ENCODE results near the gene PREB.

Gene PREB

GRCh38 chr2:27160191-27160590, 25.8 kb upstream of the PREB start:
- TF ChIP-seq, protein P1, sequence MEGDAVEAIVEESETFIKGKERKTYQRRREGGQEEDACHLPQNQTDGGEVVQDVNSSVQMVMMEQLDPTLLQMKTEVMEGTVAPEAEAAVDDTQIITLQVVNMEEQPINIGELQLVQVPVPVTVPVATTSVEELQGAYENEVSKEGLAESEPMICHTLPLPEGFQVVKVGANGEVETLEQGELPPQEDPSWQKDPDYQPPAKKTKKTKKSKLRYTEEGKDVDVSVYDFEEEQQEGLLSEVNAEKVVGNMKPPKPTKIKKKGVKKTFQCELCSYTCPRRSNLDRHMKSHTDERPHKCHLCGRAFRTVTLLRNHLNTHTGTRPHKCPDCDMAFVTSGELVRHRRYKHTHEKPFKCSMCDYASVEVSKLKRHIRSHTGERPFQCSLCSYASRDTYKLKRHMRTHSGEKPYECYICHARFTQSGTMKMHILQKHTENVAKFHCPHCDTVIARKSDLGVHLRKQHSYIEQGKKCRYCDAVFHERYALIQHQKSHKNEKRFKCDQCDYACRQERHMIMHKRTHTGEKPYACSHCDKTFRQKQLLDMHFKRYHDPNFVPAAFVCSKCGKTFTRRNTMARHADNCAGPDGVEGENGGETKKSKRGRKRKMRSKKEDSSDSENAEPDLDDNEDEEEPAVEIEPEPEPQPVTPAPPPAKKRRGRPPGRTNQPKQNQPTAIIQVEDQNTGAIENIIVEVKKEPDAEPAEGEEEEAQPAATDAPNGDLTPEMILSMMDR (IDR thresholded peaks at IDR 0.05; ENCODE audit: low read length, missing control alignments): no peak
- no peak overlapping the region for H3K4me3 ChIP-seq (replicated peaks; ENCODE audit: low read depth, low read length)
- DNase-seq (ENCODE audit: low read depth): no peak

DNA sequence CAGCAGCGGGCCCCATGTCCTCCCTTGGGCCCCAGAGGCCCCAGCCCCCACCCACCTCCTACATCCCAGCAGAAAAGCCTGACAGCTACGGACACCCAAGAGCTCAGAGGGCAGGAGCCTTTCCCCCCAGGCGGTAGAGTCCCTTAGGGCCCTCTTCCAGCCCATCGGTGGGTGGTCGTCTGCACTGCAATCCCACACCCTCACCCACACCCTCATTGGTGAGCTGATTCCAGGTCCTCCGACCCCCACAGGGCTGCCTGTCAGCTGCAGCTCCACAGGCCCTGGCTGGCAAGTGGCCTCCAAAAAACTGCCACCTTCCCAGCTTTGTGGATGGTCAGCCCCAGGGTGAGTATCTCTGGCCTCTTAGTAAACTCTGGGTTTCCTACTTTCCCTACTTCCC, 24.8 kb upstream of the PREB start:
- H3K4me3 ChIP-seq (replicated peaks; ENCODE audit: low read depth, low read length): no peak overlapping the region
- TF ChIP-seq, protein P1 (IDR thresholded peaks at IDR 0.05; ENCODE audit: low read length, missing control alignments): no peak
- no peak for DNase-seq (ENCODE audit: low read depth)

DNA sequence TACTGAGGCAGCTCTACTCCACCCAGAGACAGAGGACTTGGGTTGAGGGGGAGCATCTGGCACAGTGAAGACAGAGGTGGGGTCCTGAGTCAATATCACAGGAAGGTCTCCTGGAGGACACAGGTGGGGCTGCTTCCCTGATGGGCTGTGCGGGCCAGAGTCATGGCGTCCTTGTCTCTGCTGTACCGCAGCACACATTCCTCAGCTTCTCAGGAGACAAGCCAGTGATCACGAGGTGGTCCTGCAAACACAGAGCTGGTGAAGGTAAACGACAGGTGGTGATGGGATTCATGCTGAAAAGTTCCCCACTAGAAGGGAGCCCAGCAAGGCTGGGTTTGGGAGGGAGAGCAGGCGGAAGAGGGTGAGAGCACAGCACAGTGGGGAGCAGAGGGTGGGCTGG, 24.0 kb upstream of the PREB start:
- DNase-seq (ENCODE audit: low read depth): no peak
- TF ChIP-seq, protein P1 (IDR thresholded peaks at IDR 0.05; ENCODE audit: low read length, missing control alignments): no peak
- H3K4me3 ChIP-seq (replicated peaks; ENCODE audit: low read depth, low read length): no peak overlapping the region

DNA sequence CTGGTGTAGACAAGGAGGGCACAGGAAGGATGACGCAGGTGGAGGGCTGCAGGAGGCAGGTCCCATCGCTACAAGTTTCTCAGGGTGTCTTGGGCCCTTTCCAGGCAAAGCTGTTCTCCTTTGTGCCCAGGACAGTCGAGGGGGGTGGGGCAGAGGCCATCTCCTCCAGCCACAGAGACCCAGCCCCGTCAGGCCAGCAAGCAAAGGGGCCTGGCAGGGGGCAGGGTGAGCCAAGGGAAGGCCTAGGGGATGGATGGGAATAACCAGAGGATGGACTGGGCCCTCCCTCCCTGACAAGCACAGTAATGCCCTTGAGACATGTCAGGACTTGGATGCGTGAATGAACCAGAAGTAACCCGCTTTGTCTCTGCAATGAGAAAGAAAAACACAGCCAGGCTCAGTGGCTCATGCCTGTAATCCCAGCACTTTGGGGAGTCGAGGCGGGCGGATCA, 20.7 kb upstream of the PREB start:
- DNase-seq (ENCODE audit: low read depth): no peak
- H3K4me3 ChIP-seq (replicated peaks; ENCODE audit: low read depth, low read length): no peak overlapping the region
- TF ChIP-seq, protein P1 (IDR thresholded peaks at IDR 0.05; ENCODE audit: low read length, missing control alignments): no peak

GRCh38 chr2:27154488-27154887, 20.1 kb upstream of the PREB start:
- H3K4me3 ChIP-seq (replicated peaks; ENCODE audit: low read depth, low read length): no peak overlapping the region
- TF ChIP-seq, protein P1 (IDR thresholded peaks at IDR 0.05; ENCODE audit: low read length, missing control alignments): no peak

GRCh38 chr2:27152796-27153464, 18.5 kb upstream of the PREB start:
- TF ChIP-seq, protein P1 (IDR thresholded peaks at IDR 0.05; ENCODE audit: low read length, missing control alignments): no peak
- DNase-seq (ENCODE audit: low read depth): no peak
- H3K4me3 ChIP-seq (replicated peaks; ENCODE audit: low read depth, low read length): no peak overlapping the region

More at GRCh38 chr2:27154488-27154887, 20.1 kb upstream of the PREB start:
- no peak for DNase-seq (ENCODE audit: low read depth)

Data from fibroblast of pulmonary artery (primary cell).